H1 (cell line): Measurements from ENCODE around the gene CERKL. TPM values are rescaled to one million over a fixed set of nuclear protein-coding genes. Genes with fewer than 3 reads are reported as not detected.
A peak's percentile ranks its signal among the peaks of the same experiment; 100 is the strongest.

Experiments
- CTCF ChIA-PET: fragments of 300-600 bp; sonication (Branson Sonifier 250); formaldehyde crosslinking; loops from one replicate; lab custom pipeline; 2021; ENCODE audit not compliant: partially characterized antibody; lab: Charles Lee
- POLR2A ChIA-PET: fragments of 300-600 bp; sonication (Branson Sonifier 250); formaldehyde crosslinking; loops from one replicate; lab custom pipeline; 2021; ENCODE audit warnings: inconsistent platforms; ENCODE audit not compliant: partially characterized antibody; lab: Charles Lee
- DNase-seq, 2 experiments: peaks; one replicate each; pipeline versions ENCODE4 v3.0.0 to v3.0.0-alpha.2; 2010 to 2022; ENCODE audit warnings: low spot score in 2 of 2, low read depth in 1 of 2, mixed read lengths in 1 of 2
- FAIRE-seq: peaks from 2 replicates; lab custom pipeline; 2011; peaks lifted over from hg19 to GRCh38; lab: Jason Lieb, UNC
- H2AFZ ChIP-seq: 2 replicates; pipeline ENCODE4 v1.8.1; 2012; ENCODE audit warnings: low read length, inconsistent platforms
- H2AK5ac ChIP-seq: 2 replicates; pipeline ENCODE4 v1.6.1; 2013; ENCODE audit warnings: low read depth, low read length
- H2BK120ac ChIP-seq: replicated peaks from 2 replicates; pipeline ENCODE3; 2013; ENCODE audit warnings: low read depth, low read length, inconsistent platforms
- H2BK12ac ChIP-seq: 2 replicates; pipeline ENCODE4 v1.6.1; 2013; ENCODE audit warnings: low read depth, low read length
- H2BK15ac ChIP-seq: 2 replicates; pipeline ENCODE4 v1.6.1; 2013; ENCODE audit warnings: low read length
- H2BK20ac ChIP-seq: 2 replicates; pipeline ENCODE4 v1.6.1; 2013; ENCODE audit warnings: low read length
- H2BK5ac ChIP-seq: 2 replicates; pipeline ENCODE4 v1.6.1; 2013; ENCODE audit warnings: low read depth, low read length
- H3K14ac ChIP-seq: 2 replicates; pipeline ENCODE4 v1.6.1; 2013; ENCODE audit warnings: inconsistent platforms; ENCODE audit not compliant: insufficient read length
- H3K18ac ChIP-seq: 2 replicates; pipeline ENCODE4 v1.6.1; 2013; ENCODE audit warnings: low read length; ENCODE audit errors: extremely low read depth
- H3K23ac ChIP-seq: 2 replicates; pipeline ENCODE4 v1.6.1; 2013; ENCODE audit warnings: inconsistent platforms; ENCODE audit not compliant: insufficient read length
- H3K23me2 ChIP-seq: 2 replicates; pipeline ENCODE4 v1.6.1; 2013; ENCODE audit warnings: low read depth, low read length
- H3K27ac ChIP-seq: 2 replicates; pipeline ENCODE4 v1.6.1; 2011; ENCODE audit warnings: low read depth, low read length, inconsistent platforms
- H3K27me3 ChIP-seq, 4 experiments: replicated peaks in 1 of 4; 1 replicate in 1 of 4; 2 replicates in 3 of 4; pipeline versions ENCODE4 v1.6.1 to v1.8.1; 2011 to 2013; ENCODE audit warnings: low read length in 3 of 4, mild to moderate bottlenecking in 3 of 4, inconsistent platforms in 2 of 4, mixed read lengths in 2 of 4, moderate library complexity in 1 of 4; ENCODE audit not compliant: control insufficient read depth in 3 of 4, insufficient read depth in 3 of 4; ENCODE audit errors: extremely low read depth in 1 of 4
- H3K36me3 ChIP-seq, 4 experiments: 2 replicates each; pipeline versions ENCODE4 v1.6.1 to v1.8.1; 2011 to 2013; ENCODE audit warnings: mild to moderate bottlenecking in 4 of 4, low read length in 3 of 4, moderate library complexity in 2 of 4, control low read depth in 1 of 4, inconsistent platforms in 1 of 4; ENCODE audit not compliant: insufficient read depth in 4 of 4, control insufficient read depth in 2 of 4
- H3K4ac ChIP-seq: replicated peaks from 2 replicates; pipeline ENCODE3; 2013; ENCODE audit warnings: low read length, low read depth, mixed read lengths, inconsistent platforms; ENCODE audit not compliant: insufficient read length
- H3K4me1 ChIP-seq, 4 experiments: replicated peaks in 1 of 4; 1 replicate in 1 of 4; 2 replicates in 3 of 4; pipeline versions ENCODE4 v1.6.1 to v1.8.1; 2011 to 2013; ENCODE audit warnings: low read length in 3 of 4, inconsistent platforms in 2 of 4, mixed read lengths in 1 of 4; ENCODE audit not compliant: insufficient read depth in 4 of 4, control insufficient read depth in 3 of 4
- H3K4me2 ChIP-seq, 2 experiments: 2 replicates each; pipeline versions ENCODE4 v1.6.1 to v1.8.1; 2011 to 2013; ENCODE audit warnings: low read depth in 2 of 2, low read length in 2 of 2, control low read depth in 1 of 2, inconsistent platforms in 1 of 2, mild to moderate bottlenecking in 1 of 2; ENCODE audit not compliant: insufficient read depth in 1 of 2
- H3K4me3 ChIP-seq, 4 experiments: fragments of 200-600, 300-600 bp in 1 of 4; sonication (generic), shearing (Covaris generic), sonication (Bioruptor Twin) in 1 of 4; 2 replicates each; pipeline versions ENCODE4 v1.5.1 to v1.8.1; 2011 to 2016; ENCODE audit warnings: low read length in 4 of 4, low read depth in 3 of 4, control low read depth in 2 of 4, inconsistent platforms in 2 of 4, mild to moderate bottlenecking in 2 of 4, mixed read lengths in 1 of 4, moderate library complexity in 1 of 4; ENCODE audit not compliant: insufficient read depth in 2 of 4; ENCODE audit errors: extremely low read depth in 1 of 4
- H3K56ac ChIP-seq: replicated peaks from 2 replicates; pipeline ENCODE3; 2013; ENCODE audit warnings: low read depth, mild to moderate bottlenecking, mixed read lengths, low read length, inconsistent platforms; ENCODE audit not compliant: insufficient read length
- H3K79me1 ChIP-seq: 2 replicates; pipeline ENCODE4 v1.6.1; 2013; ENCODE audit warnings: low read depth, low read length, control low read depth
- H3K79me2 ChIP-seq, 2 experiments: 2 replicates each; pipeline versions ENCODE4 v1.6.1 to v1.8.1; 2012 to 2013; ENCODE audit warnings: low read length in 2 of 2, mild to moderate bottlenecking in 2 of 2, inconsistent platforms in 1 of 2; ENCODE audit not compliant: insufficient read depth in 2 of 2, control insufficient read depth in 1 of 2
- H3K9ac ChIP-seq, 4 experiments: replicated peaks in 1 of 4; 1 replicate in 1 of 4; 2 replicates in 3 of 4; pipeline versions ENCODE4 v1.6.1 to v1.8.1; 2011 to 2013; ENCODE audit warnings: low read depth in 3 of 4, low read length in 3 of 4, control low read depth in 2 of 4, mild to moderate bottlenecking in 2 of 4, moderate library complexity in 2 of 4, inconsistent platforms in 1 of 4; ENCODE audit errors: extremely low read depth in 1 of 4
- H3K9me3 ChIP-seq, 2 experiments: 2 replicates each; pipeline versions ENCODE4 v1.6.1 to v1.8.1; 2012 to 2013; ENCODE audit warnings: mild to moderate bottlenecking in 2 of 2, moderate library complexity in 2 of 2, control low read depth in 1 of 2, inconsistent platforms in 1 of 2, low read depth in 1 of 2, low read length in 1 of 2, mixed read lengths in 1 of 2; ENCODE audit not compliant: insufficient read depth in 2 of 2
- H4K20me1 ChIP-seq, 2 experiments: replicated peaks in 1 of 2; 2 replicates each; pipeline versions ENCODE3 to v1.8.1; 2011 to 2013; ENCODE audit warnings: inconsistent platforms in 2 of 2, low read length in 2 of 2, mild to moderate bottlenecking in 1 of 2; ENCODE audit not compliant: insufficient read depth in 2 of 2, control insufficient read depth in 1 of 2
- H4K5ac ChIP-seq: 2 replicates; pipeline ENCODE4 v1.6.1; 2013; ENCODE audit warnings: low read length, low read depth, mixed read lengths, inconsistent platforms; ENCODE audit not compliant: insufficient read length
- H4K8ac ChIP-seq: 2 replicates; pipeline ENCODE4 v1.8.0; 2013; ENCODE audit warnings: mild to moderate bottlenecking, moderate library complexity, low read length, inconsistent platforms; ENCODE audit not compliant: insufficient read depth; ENCODE audit errors: extremely low read depth
- H4K91ac ChIP-seq: replicated peaks from 2 replicates; pipeline ENCODE3; 2013; ENCODE audit warnings: low read length, mixed read lengths, inconsistent platforms; ENCODE audit not compliant: insufficient read length
- CEBPB ChIP-seq: IDR thresholded peaks from 2 replicates; pipeline ENCODE4 v1.6.1; 2012; ENCODE audit warnings: low read depth, low read length
- RAD21 ChIP-seq, 2 experiments: IDR thresholded peaks in 1 of 2; conservative IDR thresholded peaks in 1 of 2; 2 replicates each; pipeline ENCODE4 v1.6.1; 2011; ENCODE audit warnings: low read depth in 2 of 2, low read length in 2 of 2, improper control_type of control experiment in 1 of 2, inconsistent platforms in 1 of 2, mild to moderate bottlenecking in 1 of 2, moderate library complexity in 1 of 2
- WGBS, 2 experiments: shearing (Covaris generic) in 1 of 2; methylation state at CpG; one replicate each; pipeline versions ENCODE4 v1.1.6 to v1.1.7; 2013 to 2015; ENCODE audit warnings: low lambda C conversion rate in 2 of 2, mixed read lengths in 2 of 2, inconsistent platforms in 1 of 2, low coverage in 1 of 2, missing lambda C conversion rate in 1 of 2; ENCODE audit not compliant: insufficient replicate concordance in 2 of 2, insufficient coverage in 1 of 2, insufficient read length in 1 of 2; ENCODE audit errors: extremely low coverage in 1 of 2, missing lambda C conversion rate in 1 of 2; 5-methylcytosine and 5-hydroxymethylcytosine counted together
- polyA plus RNA-seq, 7 experiments: library from polyadenylated mRNA; depleted of rRNA in 3 of 7; stranded (reverse) in 5 of 7; unstranded in 2 of 7; fragments of >200 nt in 5 of 7; fragments of 200-250 nt in 2 of 7; gene quantifications; 1 replicate in 5 of 7; 2 replicates in 1 of 7; 4 replicates in 1 of 7; pipeline versions ENCODE4 v1.2.1 to v1.2.3, GENCODE V29; 2011 to 2013; ENCODE audit warnings: missing spikeins in 2 of 7, mixed read lengths in 2 of 7
- total RNA-seq: library from RNA; stranded (reverse); fragmentation: NEBNext Ultra II Directional; extraction: Animal tissue kit (Norgen Biotek cat#: 25700); gene quantifications from 2 replicates; pipeline ENCODE4 v1.2.1, GENCODE V29; 2021

Gene CERKL
- total and polyA plus RNA-seq, 2 of the 8 experiments (the other 6 are each of a cell fraction or from before 2014, with no cell fraction given), result 0.05 TPM; not detected in 1

DNA sequence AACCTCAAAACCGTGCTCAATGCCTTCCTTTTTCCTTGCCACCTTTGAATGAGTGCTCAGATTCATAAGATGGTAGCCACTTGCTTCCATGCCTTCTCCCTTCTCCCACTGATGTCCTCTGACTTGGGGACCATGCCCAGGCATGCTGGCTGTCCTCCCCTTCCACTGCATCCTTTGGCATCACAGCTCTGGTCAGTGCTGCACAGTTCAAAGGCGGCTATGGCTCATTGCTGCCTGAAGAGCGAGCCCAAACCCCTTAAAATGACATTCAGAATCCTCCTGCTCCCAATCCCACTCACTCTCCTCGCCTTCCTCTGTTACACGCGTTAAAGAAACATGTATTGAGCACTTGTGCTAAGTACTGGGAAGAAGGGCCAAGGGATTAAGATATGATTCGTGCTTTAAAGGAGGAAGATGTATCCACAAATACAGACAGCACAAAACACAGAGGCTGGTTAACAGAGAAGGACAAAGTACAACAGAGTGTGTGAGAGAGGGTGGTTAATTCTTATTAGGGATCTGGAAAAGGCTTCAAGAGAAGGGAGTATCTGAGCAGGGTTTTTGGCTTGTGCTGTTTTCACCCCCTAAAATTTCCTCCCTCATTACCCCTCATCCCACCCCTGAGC, 81.8 kb downstream of the CERKL start:
- Histone ChIP-seq H3K9me3 (no peaks in the 10 kb centered on the region), H2AK5ac (no peak overlapping the region), H3K27ac (no peak overlapping the region), H3K4me1 (no peaks in the 10 kb centered on the region), H3K9ac (no peak overlapping the region), H3K56ac (no peak overlapping the region), H3K4me2 (no peak overlapping the region), H4K20me1 (no peaks in the 10 kb centered on the region), H3K4ac (peak overlapping the region; percentile 50), H2BK20ac (no peak overlapping the region), H3K14ac (no peak overlapping the region), H2AFZ (peak overlapping the region; percentile 35; the same call in 1 of the 2 replicates), H4K91ac (no peak overlapping the region), H3K23me2 (no peaks in the 10 kb centered on the region), H2BK15ac (no peak overlapping the region), H2BK120ac (no peak overlapping the region), H3K18ac (no peak overlapping the region), H3K36me3 (no peaks in the 10 kb centered on the region), H3K79me2 (no peaks in the 10 kb centered on the region), H4K8ac (no peak overlapping the region), H4K5ac (no peak overlapping the region), H2BK12ac (no peak overlapping the region), H3K79me1 (no peaks in the 10 kb centered on the region), H2BK5ac (no peak overlapping the region), H3K23ac (no peak overlapping the region), H3K4me3 (no peak overlapping the region), H3K27me3 (no peaks in the 10 kb centered on the region)
- CTCF ChIA-PET, result interaction anchor here (0.9 to 8.5 kb wide), 5 partner anchors 11 to 141 kb away, joined by 3 to 183 read pairs (median 5); no protein-coding TSS in a partner anchor
- WGBS, 2 experiments, result 86% methylated on average over 7 of the region's 7 CpGs; no CpG with 5 or more reads in 1 of the 2 experiments
- no peak for DNase-seq
- TF ChIP-seq CEBPB (no peak), RAD21 (IDR thresholded peaks at IDR 0.05 in 1 of 2, conservative IDR thresholded peaks at IDR 0.05 in 1 of 2; ENCODE audit: low read depth in 2 of 2, low read length in 2 of 2) (peak; percentile 12 to 21; a peak in 1 of 4 replicates)
- POLR2A ChIA-PET, result no interaction called here
- FAIRE-seq, result no peak
